GM12864 (cell line): Measurements from ENCODE around the gene PLA2G5.

Experiments used
- DNase-seq: peaks from one replicate; pipeline ENCODE4 v3.0.0-alpha.2; 2011; ENCODE audit warnings: low read depth
- H3K4me3 ChIP-seq: 2 replicates; pipeline ENCODE4 v1.5.1; 2011; ENCODE audit warnings: mild to moderate bottlenecking, low read depth, low read length, control low read depth
- CTCF ChIP-seq: IDR thresholded peaks from 2 replicates; pipeline ENCODE4 v1.5.1; 2011; ENCODE audit warnings: low read depth, mild to moderate bottlenecking, moderate library complexity, low read length, control low read depth, inconsistent platforms; ENCODE audit errors: missing control alignments

PLA2G5 gene

GRCh38 chr1:20063861-20064292, 6.1 kb upstream of the PLA2G5 start:
- no peak for TF ChIP-seq CTCF
- DNase-seq: no peak

GRCh38 chr1:20068722-20069121, 1.3 kb upstream of the PLA2G5 start:
- TF ChIP-seq CTCF: no peak

More at GRCh38 chr1:20063861-20064292, 6.1 kb upstream of the PLA2G5 start:
- no peak overlapping the region for H3K4me3 ChIP-seq

GRCh38 chr1:20070357-20070756, 363 bp downstream of the PLA2G5 start:
- no peak for DNase-seq
- no peak for TF ChIP-seq CTCF
- H3K4me3 ChIP-seq: no peak overlapping the region

More at GRCh38 chr1:20068722-20069121, 1.3 kb upstream of the PLA2G5 start:
- no peak overlapping the region for H3K4me3 ChIP-seq
- no peak for DNase-seq

GRCh38 chr1:20071416-20071815, 1.4 kb downstream of the PLA2G5 start:
- DNase-seq: no peak
- H3K4me3 ChIP-seq: no peak overlapping the region
- no peak for TF ChIP-seq CTCF

- TF ChIP-seq CTCF: no peak
- H3K4me3 ChIP-seq: no peak overlapping the region
- DNase-seq: no peak
These were observed 2.8 kb downstream of the PLA2G5 start for GRCh38 chr1:20072771-20073170.

- no peak for TF ChIP-seq CTCF
- no peak for DNase-seq
- no peak overlapping the region for H3K4me3 ChIP-seq
These were observed 3.3 kb downstream of the PLA2G5 start for GRCh38 chr1:20073256-20073655.

GRCh38 chr1:20074055-20074724, 4.2 kb downstream of the PLA2G5 start:
- H3K4me3 ChIP-seq: no peak overlapping the region
- no peak for TF ChIP-seq CTCF
- DNase-seq: no peak
